PC-3 (cell line): ENCODE measurements around the gene CAD. TPM values are rescaled to one million over a fixed set of nuclear protein-coding genes. Genes with fewer than 3 reads are reported as not detected.
A peak's percentile ranks its signal among the peaks of the same experiment; 100 is the strongest.

Experiments used
- ATAC-seq: fragments of 200-7000 bp; cut with Tn5 transposase; 2 replicates; pipeline ENCODE4 v1.9.1; 2020; ENCODE audit warnings: mild to moderate bottlenecking, moderate library complexity
- BruUV-seq: library from RNA; stranded (reverse); fragments of 400-500 nt; replicated peaks from 2 replicates; lab custom pipeline; 2021; lab: Mats Ljungman, UMichigan
- CTCF ChIA-PET: fragments of 300-600 bp; sonication (Branson Sonifier 250); formaldehyde crosslinking; loops from one replicate; lab custom pipeline; 2022; ENCODE audit warnings: antibody characterized with exemption; lab: Charles Lee
- POLR2A ChIA-PET: fragments of 300-600 bp; sonication (Branson Sonifier 250); formaldehyde crosslinking; loops from one replicate; lab custom pipeline; 2022; ENCODE audit warnings: antibody characterized with exemption; ENCODE audit not compliant: unreplicated experiment; lab: Charles Lee
- DNase-seq: peaks from one replicate; pipeline ENCODE4 v3.0.0-alpha.2; 2015
- H2AFZ ChIP-seq: fragments of 300-600 bp; sonication (generic); 2 replicates; pipeline ENCODE4 v1.6.0; 2016; ENCODE audit warnings: antibody characterized with exemption, low read length
- H3F3A ChIP-seq: fragments of 300-600 bp; sonication (generic); one replicate; pipeline ENCODE4 v1.6.0; 2017; ENCODE audit warnings: antibody characterized with exemption, low read length, control low read depth, mild to moderate bottlenecking; ENCODE audit not compliant: unreplicated experiment
- H3K27ac ChIP-seq: fragments of 300-600 bp; sonication (generic); 2 replicates; pipeline ENCODE4 v1.5.1; 2016; ENCODE audit warnings: mild to moderate bottlenecking, low read length
- H3K27me3 ChIP-seq: fragments of 300-600 bp; sonication (generic); 2 replicates; pipeline ENCODE4 v1.6.1; 2016; ENCODE audit warnings: low read length, mixed read lengths
- H3K36me3 ChIP-seq: fragments of 300-600 bp; sonication (generic); 2 replicates; pipeline ENCODE4 v1.6.1; 2016; ENCODE audit warnings: low read depth, mixed run types, low read length, mixed read lengths
- H3K4me1 ChIP-seq: fragments of 300-600 bp; sonication (generic); 2 replicates; pipeline ENCODE4 v1.5.1; 2016; ENCODE audit warnings: low read length; ENCODE audit not compliant: insufficient read depth
- H3K4me2 ChIP-seq: fragments of 300-600 bp; sonication (generic); 2 replicates; pipeline ENCODE4 v1.6.0; 2016; ENCODE audit warnings: low read length
- H3K4me3 ChIP-seq: fragments of 300-600 bp; sonication (generic); 2 replicates; pipeline ENCODE4 v1.5.1; 2016; ENCODE audit warnings: mild to moderate bottlenecking, low read length, mixed read lengths
- H3K79me2 ChIP-seq: fragments of 300-600 bp; sonication (generic); 2 replicates; pipeline ENCODE4 v1.6.1; 2017; ENCODE audit warnings: low read length, mixed read lengths
- H3K9ac ChIP-seq: fragments of 300-600 bp; sonication (generic); 2 replicates; pipeline ENCODE4 v1.6.0; 2016; ENCODE audit warnings: mild to moderate bottlenecking, low read length
- H3K9me2 ChIP-seq: fragments of 300-600 bp; sonication (generic); replicated peaks from 2 replicates; pipeline ENCODE4 v1.6.1; 2016; ENCODE audit warnings: mixed run types, low read length, mixed read lengths
- H3K9me3 ChIP-seq: fragments of 300-600 bp; sonication (generic); 2 replicates; pipeline ENCODE4 v1.6.1; 2016; ENCODE audit warnings: low read length, mixed read lengths
- H4K20me1 ChIP-seq: fragments of 300-600 bp; sonication (generic); 2 replicates; pipeline ENCODE4 v1.6.1; 2016; ENCODE audit warnings: low read length, mixed read lengths
- CTCF ChIP-seq: fragments of 300-600 bp; sonication (generic); conservative IDR thresholded peaks from 2 replicates; pipeline ENCODE4 v1.5.1; 2017; ENCODE audit warnings: antibody characterized with exemption, low read depth, mild to moderate bottlenecking, low read length
- EZH2 ChIP-seq: fragments of 300-600 bp; sonication (generic); IDR thresholded peaks from one replicate; pipeline ENCODE4 v1.6.1; 2017; ENCODE audit warnings: antibody characterized with exemption, mild to moderate bottlenecking, low read length; ENCODE audit not compliant: unreplicated experiment
- EZH2phosphoT487 ChIP-seq: fragments of 300-600 bp; sonication (generic); IDR thresholded peaks from 2 replicates; pipeline ENCODE4 v1.6.1; 2018; ENCODE audit warnings: mild to moderate bottlenecking, antibody characterized with exemption, low read length, borderline replicate concordance
- intact Hi-C: fragments of 100-400 bp; cut with micrococcal nuclease; formaldehyde crosslinking; loops from 2 replicates; pipeline ENCODE4 v1.9.0; 2023
- total RNA-seq: library from RNA; depleted of rRNA; stranded (reverse); fragments of >200 nt; gene quantifications from 2 replicates; pipeline ENCODE4 v1.2.3, GENCODE V29; 2014

Gene CAD
- total RNA-seq, 1 experiment from 2014 or later, result 85.9 TPM

- ChIA-PET CTCF (no interaction called here), POLR2A (no interaction called here)
- H3K4me3 ChIP-seq, result no peak overlapping the region
- no peaks in the 10 kb centered on the region for H4K20me1 ChIP-seq
- H3K9me2 ChIP-seq, result no peaks in the 10 kb centered on the region
- H3K27me3 ChIP-seq, result no peaks in the 10 kb centered on the region
- H3K36me3 ChIP-seq, result peaks cover 16% of the 10 kb centered on the region
- no peaks in the 10 kb centered on the region for H3F3A ChIP-seq
- no peak overlapping the region for H2AFZ ChIP-seq
- H3K9me3 ChIP-seq, result no peaks in the 10 kb centered on the region
- no peak overlapping the region for H3K9ac ChIP-seq
- H3K4me2 ChIP-seq, result no peak overlapping the region
- TF ChIP-seq EZH2 (no peak), CTCF (no peak), EZH2phosphoT487 (no peak)
- peaks cover 48% of the 10 kb centered on the region for H3K79me2 ChIP-seq
- no peak for ATAC-seq
- no peak for DNase-seq
- BruUV-seq, result no TSS peak
- H3K4me1 ChIP-seq, result peaks cover 32% of the 10 kb centered on the region
- no peak overlapping the region for H3K27ac ChIP-seq
- intact Hi-C loops, result loop anchor here (5.0 kb wide), 1 partner anchor 67 kb away; the partner anchor contains the start of gene TRIM54
These were observed 2.2 kb upstream of the CAD start for GRCh38 chr2:27214941-27215340.

GRCh38 chr2:27216416-27217137 lies 592 bp upstream of the CAD start:
- H3K4me3 ChIP-seq, result peak overlapping the region; percentile 72
- POLR2A ChIA-PET, result no interaction called here
- ATAC-seq, result no peak
- no peaks in the 10 kb centered on the region for H3K9me3 ChIP-seq
- H3K79me2 ChIP-seq, result peaks cover 44% of the 10 kb centered on the region
- peak overlapping the region; percentile 98 for H3K9ac ChIP-seq
- no peaks in the 10 kb centered on the region for H3K27me3 ChIP-seq
- H3K9me2 ChIP-seq, result no peaks in the 10 kb centered on the region
- no TSS peak for BruUV-seq
- CTCF ChIA-PET, result interaction anchor here (0.6 kb wide), 1 partner anchor 22 kb away, joined by 3 read pairs; no protein-coding TSS in a partner anchor
- no peak overlapping the region for H3K27ac ChIP-seq
- TF ChIP-seq CTCF (no peak), EZH2 (no peak), EZH2phosphoT487 (no peak)
- peak overlapping the region; percentile 95 for H3K4me2 ChIP-seq
- peak overlapping the region; percentile 79 for H2AFZ ChIP-seq
- H3F3A ChIP-seq, result no peaks in the 10 kb centered on the region
- H3K36me3 ChIP-seq, result peaks cover 25% of the 10 kb centered on the region
- intact Hi-C loops, result no loop called here
- no peaks in the 10 kb centered on the region for H4K20me1 ChIP-seq
- H3K4me1 ChIP-seq, result peaks cover 24% of the 10 kb centered on the region
- DNase-seq, result no peak

DNA sequence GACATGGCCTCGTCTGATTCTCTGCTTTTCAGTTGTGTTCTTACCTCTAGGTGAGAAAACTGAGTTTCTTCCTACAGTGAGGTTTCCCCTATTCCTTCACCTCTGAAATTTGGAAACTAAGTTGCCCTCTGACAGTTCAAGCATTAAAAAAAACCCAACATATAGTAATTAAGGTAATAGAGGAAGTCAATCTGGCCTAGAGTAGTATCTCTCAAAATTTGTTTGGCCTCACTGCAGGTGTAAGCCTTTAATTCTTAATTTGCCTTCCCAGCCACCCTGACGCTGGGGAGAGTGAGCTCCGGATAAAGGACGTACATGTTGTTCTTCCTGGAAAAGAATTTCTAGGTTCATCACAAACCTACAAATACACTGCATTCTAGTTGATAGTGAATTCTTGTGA lies 1.4 kb downstream of the CAD start:
- ATAC-seq (no peak), DNase-seq (no peak)
- H3K4me1 ChIP-seq, result peaks cover 17% of the 10 kb centered on the region
- H3K36me3 ChIP-seq, result peaks cover 36% of the 10 kb centered on the region
- no peak overlapping the region for H2AFZ ChIP-seq
- POLR2A ChIA-PET, result no interaction called here
- TF ChIP-seq EZH2phosphoT487 (no peak), CTCF (no peak), EZH2 (no peak)
- CTCF ChIA-PET, result no interaction called here
- intact Hi-C loops, result no loop called here
- H3K4me3 ChIP-seq, result peak overlapping the region; percentile 72
- no peaks in the 10 kb centered on the region for H4K20me1 ChIP-seq
- H3K9me3 ChIP-seq, result no peaks in the 10 kb centered on the region
- peak overlapping the region; percentile 98 for H3K9ac ChIP-seq
- BruUV-seq, result no TSS peak
- H3K27ac ChIP-seq, result no peak overlapping the region
- no peaks in the 10 kb centered on the region for H3K27me3 ChIP-seq
- no peaks in the 10 kb centered on the region for H3K9me2 ChIP-seq
- H3K4me2 ChIP-seq, result peak overlapping the region; percentile 95
- H3F3A ChIP-seq, result no peaks in the 10 kb centered on the region
- peaks cover 32% of the 10 kb centered on the region for H3K79me2 ChIP-seq
